ENCODE data around the gene KLK12.

KLK12 gene

DNA sequence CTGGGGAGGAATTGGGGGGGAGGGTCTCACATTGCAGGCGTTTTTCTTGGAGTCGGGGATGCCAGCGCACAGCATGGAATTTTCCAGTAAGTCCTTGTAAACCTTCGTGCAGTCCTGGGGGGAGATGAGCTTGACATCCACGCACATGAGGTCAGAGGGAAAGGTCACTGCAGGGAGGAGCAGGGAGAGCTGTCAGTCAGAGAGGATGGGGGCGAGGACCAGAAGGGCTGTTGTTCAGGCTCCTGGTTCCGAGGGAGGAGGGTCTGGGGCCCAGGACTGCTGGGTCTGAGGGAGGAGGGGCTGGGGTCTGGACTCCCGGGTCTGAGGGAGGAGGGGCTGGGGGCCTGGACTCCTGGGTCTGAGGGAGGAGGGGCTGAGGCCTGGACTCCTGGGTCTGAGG lies 55.0 kb downstream of the KLK12 start:
- DNase-seq = no peak

Data from CD4-positive, alpha-beta T cell treated with Interleukin-15 for 1 hour (primary cell).